GM18907 (cell line): ENCODE measurements around the gene TP53I11.

Source experiments
- ATAC-seq: cut with Tn5 transposase; IDR thresholded peaks from one replicate; pipeline ENCODE4 v1.9.1; 2021; ENCODE audit warnings: mild to moderate bottlenecking, moderate library complexity; ENCODE audit not compliant: unreplicated experiment

TP53I11 gene

DNA sequence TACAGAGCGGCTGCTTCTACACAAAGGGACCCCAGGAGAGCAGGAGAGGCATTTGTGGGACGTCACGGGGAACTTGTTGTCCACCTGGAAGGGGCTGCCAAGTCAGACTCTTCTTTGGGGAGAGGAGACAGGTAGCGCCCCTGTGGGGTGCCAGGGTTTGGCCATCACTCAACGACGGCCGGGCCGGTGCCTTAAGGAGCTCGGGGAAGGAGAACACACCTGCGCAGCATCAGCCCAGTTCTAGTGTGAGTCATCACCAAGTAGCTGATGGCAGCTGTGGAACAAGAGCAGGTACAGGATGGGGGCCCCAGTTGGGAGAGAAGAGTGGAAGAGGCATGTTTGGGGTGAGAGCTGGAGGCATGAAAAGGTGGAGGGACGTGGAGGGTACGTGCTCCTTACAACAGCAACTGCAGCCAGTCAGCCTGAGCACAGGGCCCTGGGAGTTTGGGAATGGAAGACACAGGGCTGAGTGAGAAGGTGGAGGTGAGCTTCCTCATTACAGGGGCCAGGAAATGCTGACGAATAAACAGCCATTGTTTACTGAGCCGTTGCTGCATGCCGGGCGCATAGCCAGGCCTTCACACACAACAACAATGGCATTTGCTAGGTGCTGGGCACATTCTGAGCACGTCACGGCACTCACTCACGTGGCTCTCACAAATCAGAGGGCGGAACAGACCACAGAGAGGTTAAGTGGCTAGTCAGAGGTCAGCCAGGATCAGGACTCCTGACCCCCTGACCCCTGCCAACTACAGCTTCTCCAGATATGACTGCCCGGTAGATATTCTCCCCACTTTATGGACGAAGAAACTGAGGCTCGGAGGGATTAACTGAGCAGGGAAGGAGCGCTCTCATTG lies 29.1 kb upstream of the TP53I11 start:
- no peak for ATAC-seq

DNA sequence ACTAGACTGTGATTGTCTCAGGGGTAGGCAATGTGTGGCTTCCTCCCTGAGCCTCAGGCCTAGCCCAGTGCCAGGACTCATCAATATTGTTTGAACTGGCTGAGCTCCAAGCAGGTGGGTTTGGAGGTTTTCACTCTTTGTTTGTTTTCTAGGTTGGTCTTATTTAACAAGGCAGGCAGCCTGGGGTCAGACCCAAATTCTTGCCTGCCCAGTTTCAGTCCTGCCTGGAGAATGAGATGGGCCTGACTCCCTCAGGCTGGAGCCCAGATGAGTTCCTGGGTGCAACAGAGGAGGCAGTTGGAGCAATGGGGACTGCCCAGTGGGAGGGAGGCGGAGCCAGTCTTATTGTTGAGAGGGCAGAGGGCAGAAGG lies 28.3 kb upstream of the TP53I11 start:
- no peak for ATAC-seq

DNA sequence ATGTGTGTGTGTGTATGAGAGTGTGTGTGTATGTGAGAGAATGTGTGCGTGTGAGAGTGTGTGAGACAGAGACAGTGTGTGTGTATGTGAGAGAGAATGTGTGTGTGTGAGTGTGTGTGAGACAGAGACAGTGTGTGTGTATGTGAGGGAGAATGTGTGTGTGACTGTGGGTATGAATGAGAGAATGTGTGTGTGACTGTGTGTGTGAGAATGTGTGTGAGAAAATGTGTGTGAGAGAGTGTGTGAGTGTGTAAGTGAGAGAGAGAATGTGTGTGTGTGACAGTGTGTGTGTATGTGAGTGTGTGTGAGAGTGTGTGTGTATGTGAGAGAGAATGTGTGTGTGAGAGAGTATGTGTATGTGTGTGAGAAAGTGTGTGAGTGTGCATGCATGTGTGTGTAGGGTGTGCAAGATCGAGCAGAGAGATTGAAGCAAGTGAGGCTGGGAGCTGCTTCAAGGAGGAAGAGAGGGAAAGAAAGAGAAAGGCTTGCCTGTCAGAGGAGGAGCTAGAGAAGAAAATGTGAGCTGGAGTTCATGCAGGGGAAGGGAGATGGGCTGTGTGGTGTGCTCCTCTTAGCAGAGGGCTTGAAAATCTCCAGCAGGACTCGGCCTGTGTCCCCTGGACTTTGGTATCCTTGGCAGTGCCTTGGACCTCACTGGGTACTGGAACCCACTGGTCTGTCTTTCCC lies 27.7 kb upstream of the TP53I11 start:
- no peak for ATAC-seq

DNA sequence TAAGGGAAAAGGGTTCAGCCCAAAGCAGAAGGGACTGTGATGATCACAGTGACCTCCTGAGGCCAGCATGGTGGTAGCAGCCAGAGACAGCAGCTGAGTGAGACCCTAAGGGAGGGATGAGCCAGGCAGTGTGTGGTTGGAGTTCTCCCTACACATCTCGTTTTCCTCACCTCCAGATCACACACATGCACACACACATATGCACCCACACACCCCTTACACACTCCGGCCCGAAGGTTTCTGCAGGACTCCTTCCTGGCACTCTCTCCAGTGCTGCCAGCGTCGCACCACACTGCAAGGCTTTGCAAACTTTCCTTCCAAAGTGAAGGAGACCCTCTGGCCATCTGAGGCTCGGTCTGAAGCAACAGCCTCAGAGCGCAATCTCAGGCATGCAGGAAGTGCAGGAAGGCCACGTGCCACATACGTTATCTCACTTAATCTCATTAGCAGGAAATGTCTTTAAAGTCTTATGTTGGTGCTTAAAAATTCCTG lies 26.9 kb upstream of the TP53I11 start:
- no peak for ATAC-seq

DNA sequence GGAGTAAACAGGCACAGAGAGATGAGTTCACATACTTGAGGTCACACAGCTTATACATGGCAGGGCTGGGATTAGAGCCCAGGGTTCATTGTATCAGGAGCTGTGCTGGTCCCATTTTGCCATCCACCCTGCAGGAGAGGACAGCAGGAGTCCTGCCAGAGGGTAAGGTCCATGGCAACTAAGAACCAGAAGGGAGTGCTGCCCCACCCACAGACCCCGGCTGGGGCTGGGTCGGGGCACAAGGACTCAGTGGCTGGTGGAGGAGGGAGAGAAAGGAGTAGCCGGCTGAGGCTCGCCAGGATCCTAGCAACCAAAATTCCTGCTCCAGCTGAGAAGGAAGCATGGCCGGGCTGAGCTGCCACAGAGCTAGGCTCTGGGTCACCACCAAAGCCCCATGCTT lies 25.9 kb upstream of the TP53I11 start:
- no peak for ATAC-seq

DNA sequence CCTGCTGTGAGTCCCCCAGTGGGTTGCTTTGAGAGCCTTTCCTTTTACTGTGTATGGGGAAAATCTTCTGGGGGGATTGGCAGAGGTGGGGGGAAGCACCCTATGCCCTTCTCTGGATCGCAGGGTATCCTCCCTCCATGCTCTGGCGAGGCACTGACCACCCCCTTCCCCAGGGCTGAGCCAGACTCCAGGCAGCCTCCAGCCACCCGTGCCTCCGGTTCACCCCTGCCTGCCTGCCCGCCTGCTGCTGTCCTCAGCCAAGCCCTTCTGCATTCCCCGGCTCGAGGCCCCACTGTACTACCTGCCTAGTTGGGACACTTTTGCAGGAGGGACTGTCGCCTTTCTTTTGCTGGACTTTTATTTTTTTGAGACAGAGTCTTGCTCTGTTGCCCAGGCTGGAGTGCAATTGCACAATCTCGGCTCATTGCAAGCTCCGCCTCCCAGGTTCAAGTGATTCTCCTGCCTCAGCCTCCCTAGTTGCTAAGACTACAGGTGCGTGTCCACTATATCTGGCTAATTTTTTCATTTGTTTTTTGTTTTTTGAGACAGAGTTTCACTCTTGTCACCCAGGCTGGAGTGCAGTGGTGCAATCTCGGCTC lies 23.8 kb upstream of the TP53I11 start:
- ATAC-seq: no peak

DNA sequence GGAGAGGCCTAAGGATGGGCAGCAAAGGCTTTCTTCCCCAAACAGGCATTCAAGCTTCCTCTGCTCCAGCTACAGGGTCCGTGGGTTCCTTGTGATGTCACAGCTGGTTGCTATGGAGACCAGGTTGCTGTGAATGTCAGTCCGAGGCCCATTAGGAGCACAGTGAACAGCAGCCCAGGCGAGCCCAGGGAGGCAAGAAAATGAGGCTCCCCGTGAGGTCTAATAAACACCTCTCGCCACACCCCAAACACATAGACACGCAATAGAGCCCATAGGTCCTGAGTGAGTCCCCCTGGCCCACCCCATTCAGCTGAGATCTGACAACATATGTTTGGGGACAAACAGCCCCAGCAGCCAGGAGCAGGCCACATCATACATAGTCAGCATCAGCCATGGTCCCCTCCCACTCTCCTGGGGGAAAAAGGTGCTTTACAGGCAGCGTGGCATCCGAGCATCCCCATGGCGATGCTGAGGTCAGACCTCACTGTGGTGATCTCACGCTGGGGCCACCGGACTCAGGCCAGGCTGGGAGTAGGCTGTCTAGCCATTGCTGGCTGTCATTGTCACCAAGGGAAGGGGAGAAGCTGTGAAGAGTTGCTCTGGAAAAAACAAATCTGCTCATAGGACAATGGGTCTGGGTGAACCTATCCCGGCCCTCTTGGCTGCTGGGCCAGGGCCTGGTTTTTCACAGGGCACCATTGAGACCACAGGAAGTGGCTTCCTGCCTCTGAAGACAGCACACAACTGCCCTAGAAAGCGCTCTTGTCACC lies 23.1 kb upstream of the TP53I11 start:
- ATAC-seq: no peak

- no peak for ATAC-seq
Observed at GRCh38 chr11:44972746-44973435, 22.2 kb upstream of the TP53I11 start.

DNA sequence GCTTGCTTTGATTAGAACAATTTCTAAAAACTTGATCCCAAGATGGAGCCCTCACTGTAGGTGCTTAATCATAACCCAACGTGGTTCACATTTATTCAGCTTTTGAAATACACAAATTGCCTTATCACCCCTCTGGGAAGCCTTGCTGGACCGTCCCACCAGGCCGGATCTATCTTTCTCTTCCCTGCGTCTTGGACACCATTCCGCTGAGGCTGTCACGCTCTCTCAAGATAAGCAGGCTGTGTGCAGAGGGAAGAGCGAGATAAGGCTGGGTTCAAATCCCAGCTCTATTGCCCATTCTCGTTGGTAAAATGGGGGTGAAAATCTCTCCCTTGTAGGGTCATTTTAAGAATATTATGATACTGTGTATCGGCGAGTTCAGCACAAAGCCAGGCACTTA lies 20.5 kb upstream of the TP53I11 start:
- ATAC-seq: no peak

GRCh38 chr11:44970293-44970692 lies 19.6 kb upstream of the TP53I11 start:
- no peak for ATAC-seq

GRCh38 chr11:44969651-44970252 lies 19.1 kb upstream of the TP53I11 start:
- no peak for ATAC-seq

GRCh38 chr11:44968510-44968909 lies 17.8 kb upstream of the TP53I11 start:
- ATAC-seq: no peak

DNA sequence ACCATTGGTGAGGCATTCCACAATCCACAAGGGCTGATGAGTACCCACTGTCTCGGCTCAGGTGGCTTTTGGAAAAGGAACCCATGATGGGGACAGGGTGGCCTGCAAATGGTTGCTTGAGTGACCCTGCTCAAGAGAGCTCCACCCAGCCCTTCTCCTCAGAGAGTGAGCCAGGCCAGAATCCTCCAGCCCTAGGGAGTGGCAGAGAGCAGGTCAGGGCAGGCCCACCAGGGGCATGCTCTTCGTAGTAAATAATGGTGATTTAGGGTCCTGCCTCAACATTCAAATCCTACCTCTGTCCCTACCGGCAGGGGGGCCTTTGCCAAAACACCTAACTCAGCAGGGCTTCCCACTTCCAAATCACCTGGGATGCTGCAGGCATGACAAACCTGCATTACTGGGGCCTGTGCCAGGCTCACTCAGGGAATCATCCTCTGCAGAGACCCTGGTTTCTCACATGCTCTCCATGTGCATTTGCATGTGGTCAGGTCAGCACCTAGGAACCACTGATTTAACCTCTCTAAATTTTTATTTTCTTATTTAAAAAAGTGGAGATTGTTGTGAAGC lies 17.3 kb upstream of the TP53I11 start:
- no peak for ATAC-seq

DNA sequence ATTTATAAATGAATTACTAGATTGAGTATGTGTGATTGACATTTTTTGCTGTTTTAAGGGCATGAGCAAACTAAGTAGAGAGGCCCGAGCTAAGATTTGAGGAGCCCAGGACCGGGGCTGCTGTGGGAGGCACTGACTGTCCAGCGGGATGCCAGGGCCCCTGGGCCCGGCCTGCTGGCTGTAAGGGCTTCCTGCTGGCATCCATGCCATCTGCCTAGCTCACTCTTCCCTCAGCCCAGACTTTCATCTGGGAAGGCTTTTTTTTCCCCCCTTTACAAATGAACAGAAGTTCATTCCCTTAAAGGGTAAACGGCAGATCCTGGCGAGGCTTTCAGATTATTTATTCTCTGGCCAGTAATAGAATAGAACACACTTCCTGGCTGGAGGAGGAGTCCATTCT lies 16.0 kb upstream of the TP53I11 start:
- ATAC-seq: no peak

GRCh38 chr11:44964526-44965209 lies 14.0 kb upstream of the TP53I11 start:
- no peak for ATAC-seq

GRCh38 chr11:44963948-44964347 lies 13.3 kb upstream of the TP53I11 start:
- no peak for ATAC-seq

- ATAC-seq: no peak
Observed at GRCh38 chr11:44963136-44963535, 12.5 kb upstream of the TP53I11 start.

GRCh38 chr11:44962464-44962863 lies 11.8 kb upstream of the TP53I11 start:
- no peak for ATAC-seq

GRCh38 chr11:44960200-44960845 lies 9.6 kb upstream of the TP53I11 start:
- no peak for ATAC-seq
